ENCODE results near the gene GNMT.

GRCh38 chr6:42962096-42962495 lies 1.5 kb downstream of the GNMT start:
- no peak for TF ChIP-seq BHLHE40 (IDR thresholded peaks at IDR 0.05; ENCODE audit: borderline replicate concordance)
- no peak for TF ChIP-seq PKNOX1 (IDR thresholded peaks at IDR 0.05)
- TF ChIP-seq TARDBP (IDR thresholded peaks at IDR 0.05) = no peak
- no peak for TF ChIP-seq FOXM1 (IDR thresholded peaks at IDR 0.05; ENCODE audit: borderline replicate concordance)
- TF ChIP-seq CTBP1 (IDR thresholded peaks at IDR 0.05; ENCODE audit: borderline replicate concordance) = no peak
- TF ChIP-seq FOXK2 (IDR thresholded peaks at IDR 0.05) = no peak
- TF ChIP-seq NFRKB (IDR thresholded peaks at IDR 0.05) = no peak
- TF ChIP-seq SUZ12 (IDR thresholded peaks at IDR 0.05) = no peak
- TF ChIP-seq FOXA1 (IDR thresholded peaks at IDR 0.05) = no peak
